Measurements from ENCODE around the gene RAB40C. TPM values are rescaled to one million over a fixed set of nuclear protein-coding genes. Genes with fewer than 3 reads are reported as not detected.
A peak's percentile ranks its signal among the peaks of the same experiment; 100 is the strongest.

The RAB40C gene
- total and polyA plus RNA-seq, 9 of the 15 experiments (the other 6 are each of a cell fraction or from before 2014, with no cell fraction given), result 0.17 to 23.4 (median 8.7) TPM

GRCh38 chr16:636206-637080 is 46.6 kb downstream of the RAB40C start, which contains the start of gene METTL26 (continued):
- TF ChIP-seq CTCF (IDR thresholded peaks at IDR 0.05 in 2 of 3, conservative IDR thresholded peaks at IDR 0.05 in 1 of 3; ENCODE audit: insufficient read depth in 2 of 3, low read depth in 1 of 3, low read length in 3 of 3) (peak in 2 of 3 experiments; percentile 46 to 68; a peak in 4 of 6 replicates), ZNF347 (CRISPR knock-in tag; IDR thresholded peaks at IDR 0.05; ENCODE audit: low read depth) (no peak), ELF1 (tag; IDR thresholded peaks at IDR 0.05) (peak; percentile 73; the same call in 1 of the 2 replicates), CHD1 (IDR thresholded peaks at IDR 0.05; ENCODE audit: low read length) (peak; percentile 92), ELK3 (CRISPR knock-in tag; IDR thresholded peaks at IDR 0.05) (no peak), ZNF511 (CRISPR knock-in tag; IDR thresholded peaks at IDR 0.05) (peak; percentile 76; the same call in 1 of the 2 replicates), FUS (optimal IDR thresholded peaks at IDR 0.05; ENCODE audit: low read depth, low read length) (peak; percentile 74), ZNF197 (CRISPR knock-in tag; IDR thresholded peaks at IDR 0.05; ENCODE audit: low read depth) (peak; percentile 88; the same call in 1 of the 2 replicates), SMARCB1 (IDR thresholded peaks at IDR 0.05; ENCODE audit: insufficient read length, low read depth) (no peak), PML (IDR thresholded peaks at IDR 0.05; ENCODE audit: low read length) (peak; percentile 26; the same call in 1 of the 2 replicates), JUNB (CRISPR knock-in tag; conservative IDR thresholded peaks at IDR 0.05) (no peak), PRMT5 (CRISPR knock-in tag; IDR thresholded peaks at IDR 0.05) (no peak), YBX1 (IDR thresholded peaks at IDR 0.05) (no peak), ZNF212 (CRISPR knock-in tag; IDR thresholded peaks at IDR 0.05) (peak; percentile 44; the same call in 1 of the 2 replicates), NUFIP1 (IDR thresholded peaks at IDR 0.05; ENCODE audit: partially characterized antibody) (no peak), YY1 (IDR thresholded peaks at IDR 0.05; ENCODE audit: borderline replicate concordance in 1 of 3, control insufficient read depth in 1 of 3, extremely low read depth in 1 of 3, insufficient read depth in 3 of 3, insufficient read length in 1 of 3, insufficient replicate concordance in 2 of 3, low read depth in 1 of 3, low read length in 2 of 3) (peak; percentile 3 to 68 (median 62)), FOXM1 (IDR thresholded peaks at IDR 0.05; ENCODE audit: low read depth) (peak; percentile 82), FOXM1 (CRISPR knock-in tag; IDR thresholded peaks at IDR 0.05; ENCODE audit: low read depth) (no peak), RCOR1 (IDR thresholded peaks at IDR 0.05; ENCODE audit: borderline replicate concordance in 1 of 2, low read depth in 2 of 2, low read length in 2 of 2) (peak in 1 of 2 experiments; percentile 69; a peak in 2 of 4 replicates), FOXJ2 (tag; IDR thresholded peaks at IDR 0.05) (peak; percentile 67; the same call in 1 of the 2 replicates), ZNF282 (CRISPR knock-in tag; IDR thresholded peaks at IDR 0.05) (peak; percentile 10), SMAD4 (CRISPR knock-in tag; conservative IDR thresholded peaks at IDR 0.05) (peak; percentile 83), RHOXF2B (CRISPR knock-in tag; conservative IDR thresholded peaks at IDR 0.05) (no peak)
